Measurements from ENCODE around the gene RB1.

RB1 gene

GRCh38 chr13:48303359-48304142 is at the start of gene RB1:
RB1 (plus strand) TSS chr13:48303751; CDS start chr13:48303913, 162 bp downstream.
- DNase-seq (ENCODE audit: low spot score), result peak; percentile 88

GRCh38 chr13:48253849-48254248 is 49.7 kb upstream of the RB1 start:
- DNase-seq (ENCODE audit: low spot score), result no peak

DNA sequence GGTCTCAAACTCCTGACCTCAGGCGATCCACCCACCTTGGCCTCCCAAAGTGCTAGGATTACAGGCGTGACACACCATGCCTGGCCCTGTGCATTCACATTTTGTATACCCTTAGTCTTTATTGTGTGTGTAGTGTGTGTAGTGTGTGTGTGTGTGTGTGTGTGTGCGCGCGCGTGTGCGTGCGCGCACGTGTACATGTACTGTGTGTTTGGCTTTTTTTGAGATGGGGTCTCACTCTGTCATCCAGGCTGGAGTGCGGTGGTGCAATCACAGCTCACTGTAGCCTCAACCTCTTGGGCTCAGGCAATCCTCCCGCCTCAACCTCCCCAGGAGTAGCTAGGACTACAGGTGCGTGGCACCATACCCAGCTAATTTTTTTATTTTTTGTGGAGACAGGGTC is 48.5 kb upstream of the RB1 start:
- DNase-seq (ENCODE audit: low spot score), result no peak

GRCh38 chr13:48255954-48256353 is 47.6 kb upstream of the RB1 start:
- no peak for DNase-seq (ENCODE audit: low spot score)

DNA sequence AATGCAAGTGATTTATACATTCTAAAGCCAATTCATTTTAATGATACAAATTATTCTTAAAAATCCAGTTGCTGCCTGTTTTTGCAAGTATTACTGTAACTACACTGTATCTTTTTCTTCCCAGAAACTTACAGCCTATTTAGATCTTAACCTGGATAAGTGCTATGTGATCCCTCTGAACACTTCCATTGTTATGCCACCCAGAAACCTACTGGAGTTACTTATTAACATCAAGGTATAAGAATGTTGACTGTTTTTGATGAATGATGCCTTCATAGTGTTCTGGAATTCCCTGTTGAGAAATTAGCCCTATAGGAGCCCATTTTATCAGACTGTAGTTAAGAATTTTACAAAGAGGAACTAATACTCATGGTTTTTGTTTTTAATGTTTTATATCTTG is 45.5 kb upstream of the RB1 start:
- DNase-seq (ENCODE audit: low spot score), result no peak

DNA sequence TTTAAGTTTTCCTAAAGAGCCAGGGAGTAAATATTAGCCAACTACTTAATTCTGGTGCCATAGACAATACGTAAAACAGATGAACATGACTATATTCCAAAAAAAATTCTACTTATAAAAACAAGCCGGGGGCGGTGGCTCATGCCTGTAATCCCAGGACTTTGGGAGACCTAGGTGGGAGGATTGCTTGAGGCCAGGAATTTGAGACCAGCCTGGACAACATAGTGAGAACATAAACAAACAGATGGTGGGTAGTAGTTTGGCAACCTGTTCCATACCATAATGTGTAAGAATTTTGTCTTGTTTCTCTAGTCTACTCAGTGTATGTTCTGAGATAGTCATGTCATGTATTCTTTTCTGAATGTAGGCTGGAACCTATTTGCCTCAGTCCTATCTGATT is 45.1 kb upstream of the RB1 start:
- no peak for DNase-seq (ENCODE audit: low spot score)

DNA sequence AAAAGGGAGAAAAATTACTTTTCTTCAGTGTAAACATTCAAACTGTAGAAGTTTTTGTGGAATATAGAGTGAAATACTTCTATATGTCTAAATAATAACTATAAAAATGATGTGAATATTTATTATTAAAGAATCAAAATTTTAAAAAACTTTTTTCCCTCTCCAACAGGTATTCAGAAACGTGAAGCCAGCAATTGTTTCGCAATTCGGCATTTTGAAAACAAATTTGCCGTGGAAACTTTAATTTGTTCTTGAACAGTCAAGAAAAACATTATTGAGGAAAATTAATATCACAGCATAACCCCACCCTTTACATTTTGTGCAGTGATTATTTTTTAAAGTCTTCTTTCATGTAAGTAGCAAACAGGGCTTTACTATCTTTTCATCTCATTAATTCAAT is 42.6 kb upstream of the RB1 start:
- DNase-seq (ENCODE audit: low spot score), result no peak

DNA sequence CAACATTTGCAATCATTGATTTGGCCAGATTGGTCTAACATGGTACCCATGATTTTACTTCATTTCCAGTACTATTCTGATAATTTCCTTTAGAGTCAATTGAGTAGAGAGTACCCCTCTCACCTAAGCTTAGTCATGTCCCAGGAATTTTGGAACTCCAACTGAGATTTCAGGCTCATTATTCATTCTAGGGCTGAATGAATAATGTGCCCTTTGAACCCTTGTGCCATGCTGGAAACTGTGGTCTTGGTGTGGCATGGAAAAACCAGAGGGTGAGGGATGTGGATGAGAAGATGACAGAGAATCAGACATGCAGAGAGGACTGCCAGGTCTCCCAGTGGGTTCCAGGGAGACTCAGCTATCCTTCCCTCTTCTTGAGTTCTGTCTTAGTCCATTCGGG is 40.4 kb upstream of the RB1 start:
- DNase-seq (ENCODE audit: low spot score), result no peak

DNA sequence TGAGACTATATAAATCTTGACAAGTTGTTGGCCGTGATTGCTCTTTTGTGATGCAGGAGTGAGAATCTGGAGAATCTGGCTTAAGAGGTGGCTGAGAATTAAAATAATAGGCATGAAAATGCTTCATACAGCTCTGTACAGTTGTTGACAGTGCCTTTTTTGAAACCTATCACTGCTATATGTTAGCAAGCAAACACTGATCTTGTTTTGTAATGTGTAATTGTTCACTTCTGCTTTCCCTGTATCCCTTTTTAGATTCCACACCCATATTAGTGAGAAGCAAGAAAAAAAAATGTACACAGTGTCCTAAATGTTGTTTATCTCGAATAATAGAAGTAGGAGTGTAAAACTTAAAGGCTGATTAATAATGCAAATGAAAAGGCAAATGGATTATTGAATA is 39.5 kb upstream of the RB1 start:
- no peak for DNase-seq (ENCODE audit: low spot score)

DNA sequence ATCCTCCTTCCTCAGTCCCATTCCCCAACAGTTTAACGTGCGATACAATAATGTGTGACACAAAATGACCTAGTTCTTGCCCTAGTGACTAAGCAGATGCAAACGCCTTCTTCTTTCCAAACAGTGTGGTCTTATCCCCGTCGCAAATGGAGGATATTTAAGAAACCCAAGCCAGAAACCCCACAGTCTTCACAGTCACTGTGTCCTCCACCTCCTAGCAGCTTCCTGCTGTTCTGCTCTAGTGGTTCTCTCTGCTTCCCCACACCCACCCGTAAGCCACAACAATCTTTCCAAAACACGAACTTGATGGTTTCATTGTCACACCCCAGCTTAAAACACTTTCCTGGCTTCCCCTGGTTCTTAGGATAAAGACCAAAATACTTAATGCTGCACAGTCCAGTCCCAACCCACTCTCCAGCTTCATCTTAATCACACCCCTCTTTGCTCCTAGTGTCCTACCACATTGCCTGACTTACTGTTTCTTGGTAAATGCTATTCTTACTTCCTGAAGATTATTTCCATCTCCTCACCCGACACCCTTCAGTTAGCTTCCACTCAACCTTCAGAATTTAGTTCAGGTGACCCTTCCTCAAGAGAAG is 38.2 kb upstream of the RB1 start:
- DNase-seq (ENCODE audit: low spot score), result no peak

DNA sequence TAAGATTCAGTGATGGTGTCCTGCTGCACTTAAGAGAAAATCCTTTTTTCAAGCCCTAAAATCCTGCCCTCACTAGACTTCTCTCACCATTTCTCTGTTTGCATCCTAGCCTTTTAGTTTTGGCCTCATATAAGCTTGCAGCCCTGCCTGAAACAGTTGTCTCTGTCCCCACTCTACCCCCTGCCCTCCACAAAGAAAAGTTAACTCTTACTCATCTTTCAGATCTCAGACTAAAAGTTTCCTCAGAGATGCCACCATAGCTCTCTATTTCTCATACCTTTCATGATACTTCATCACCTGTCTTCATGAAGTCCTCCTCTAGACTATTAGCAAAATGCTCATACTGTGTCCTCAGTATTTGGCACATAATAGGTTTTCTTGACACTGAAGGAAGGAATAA is 37.4 kb upstream of the RB1 start:
- DNase-seq (ENCODE audit: low spot score), result no peak

GRCh38 chr13:48266701-48267639 is 36.6 kb upstream of the RB1 start:
- no peak for DNase-seq (ENCODE audit: low spot score)

- DNase-seq (ENCODE audit: low spot score), result no peak
These were observed 35.5 kb upstream of the RB1 start for GRCh38 chr13:48268019-48268418.

GRCh38 chr13:48273346-48273745 is 30.2 kb upstream of the RB1 start:
- DNase-seq (ENCODE audit: low spot score), result no peak

DNA sequence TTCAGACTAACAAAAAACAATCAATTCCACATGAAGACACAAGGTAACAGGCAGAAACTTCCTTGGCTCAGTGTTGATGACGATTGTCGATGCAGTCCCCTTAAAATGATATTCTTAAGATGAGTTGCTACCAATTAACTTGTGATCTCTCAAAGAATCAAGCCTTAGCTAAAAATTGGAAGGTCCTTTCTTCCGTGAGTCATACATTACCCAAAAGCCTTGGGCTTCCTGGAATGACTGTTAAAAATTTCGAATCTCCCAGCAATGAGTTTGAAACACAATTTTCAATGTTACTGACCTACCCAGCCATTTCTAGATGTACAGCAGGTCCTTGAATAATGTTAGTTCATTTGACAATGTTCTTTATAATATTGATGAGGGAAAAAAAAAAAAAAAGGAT is 28.0 kb upstream of the RB1 start:
- no peak for DNase-seq (ENCODE audit: low spot score)

DNA sequence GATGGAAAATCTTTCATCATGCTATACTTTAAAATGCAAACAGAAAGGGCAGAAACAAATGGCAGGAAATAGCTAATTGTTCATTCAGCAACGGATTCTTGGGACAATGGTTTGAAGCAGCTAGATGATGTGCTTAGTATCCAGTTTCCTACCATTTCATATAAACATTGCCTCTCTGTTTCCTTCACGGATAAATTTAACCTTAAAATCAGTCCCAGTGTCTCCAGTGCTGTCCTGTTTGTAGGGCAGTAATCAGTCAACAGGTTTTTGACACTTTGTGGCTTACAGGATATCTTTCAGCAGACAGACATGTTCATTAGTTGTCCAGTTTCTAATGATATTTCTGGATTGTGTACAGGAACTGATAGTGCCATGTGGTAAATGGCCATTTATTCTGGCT is 24.7 kb upstream of the RB1 start:
- no peak for DNase-seq (ENCODE audit: low spot score)

- DNase-seq (ENCODE audit: low spot score), result no peak
These were observed 22.0 kb upstream of the RB1 start for GRCh38 chr13:48281556-48281955.

- DNase-seq (ENCODE audit: low spot score), result no peak
These were observed 11.8 kb upstream of the RB1 start for GRCh38 chr13:48291730-48292129.

- DNase-seq (ENCODE audit: low spot score), result no peak
These were observed 10.9 kb upstream of the RB1 start for GRCh38 chr13:48292650-48293049.

GRCh38 chr13:48294653-48295052 is 8.9 kb upstream of the RB1 start:
- no peak for DNase-seq (ENCODE audit: low spot score)

GRCh38 chr13:48295271-48295670 is 8.3 kb upstream of the RB1 start:
- no peak for DNase-seq (ENCODE audit: low spot score)

DNA sequence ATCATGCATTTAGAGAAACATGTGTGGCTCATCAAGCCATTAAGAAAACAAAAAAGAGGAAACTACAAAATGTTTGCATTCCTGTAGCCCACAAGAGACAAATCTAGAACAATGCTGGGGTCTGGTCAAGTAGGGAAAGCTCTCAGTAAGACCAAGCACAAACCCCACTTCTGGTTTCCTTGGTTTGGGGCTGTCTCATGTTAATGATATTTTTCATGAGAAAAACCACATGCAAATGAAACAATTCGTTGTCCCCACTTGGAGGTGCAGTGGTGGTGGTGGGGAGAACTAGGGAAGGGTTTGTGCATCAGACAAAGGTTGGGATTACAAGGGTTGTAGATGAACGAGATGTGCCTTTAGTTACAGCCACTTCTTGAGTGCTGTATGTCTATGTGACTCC is 7.0 kb upstream of the RB1 start:
- DNase-seq (ENCODE audit: low spot score), result no peak

Data from Ammon's horn (tissue), 1 donor.